OCI-M2 (cell line): ENCODE measurements around the gene GSC.
"Not testable (repeated sequence)": the region's sequence is repeated elsewhere in the genome, so short reads cannot be mapped to it uniquely, and the experiment has no call there.

Experiments used
- DNase-seq: peaks from one replicate; lab custom pipeline; 2025; ENCODE audit not compliant: unreplicated experiment; lab: John Stamatoyannopoulos, UW

The GSC gene

DNA sequence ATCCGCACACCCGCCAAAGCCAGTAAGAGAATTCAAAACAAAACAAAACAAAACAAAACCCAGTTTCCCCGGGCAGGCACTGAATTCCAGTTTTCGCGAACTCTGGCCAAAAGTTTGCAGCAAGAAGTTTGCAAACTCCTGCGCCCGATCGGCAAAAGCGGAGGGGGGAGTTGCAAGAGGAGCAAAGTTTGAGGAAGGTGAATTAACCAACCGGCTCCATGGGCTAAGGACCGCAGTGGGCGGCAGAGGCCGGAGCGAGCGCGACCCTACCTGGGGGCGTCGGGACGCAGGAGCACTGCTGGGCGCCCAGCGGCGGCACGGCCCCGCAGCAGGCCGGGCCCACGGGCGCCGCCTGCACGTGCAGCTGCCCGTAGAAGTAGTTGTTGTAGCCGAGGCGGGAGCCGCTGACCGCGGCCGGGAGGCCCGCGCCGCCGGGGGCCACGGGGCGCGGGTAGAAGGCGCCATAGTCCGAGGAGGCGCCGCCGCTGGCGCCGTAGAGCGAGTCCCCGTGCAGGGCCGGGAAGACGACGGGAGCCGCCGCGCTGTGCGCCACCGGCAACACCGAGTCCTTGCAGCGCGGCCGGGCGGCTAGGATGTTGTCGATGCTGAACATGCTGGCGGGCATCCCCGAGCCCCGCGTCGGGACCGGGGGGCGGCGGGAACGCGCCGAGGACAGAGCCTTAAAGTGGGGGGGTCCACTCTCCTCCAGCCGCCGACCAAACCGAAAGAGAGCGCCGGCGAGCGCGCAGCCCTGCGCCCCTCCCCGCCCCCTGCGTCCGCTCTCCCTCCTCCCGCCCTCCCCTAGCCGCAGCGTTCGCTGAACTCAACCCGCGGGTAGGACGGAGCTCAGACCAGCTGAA lies at the start of gene GSC:
TSS of gene GSC (minus strand) at position 723 of the 860 bp plus-strand sequence. CDS start at position 625, 98 bp downstream.
- no peak for DNase-seq

DNA sequence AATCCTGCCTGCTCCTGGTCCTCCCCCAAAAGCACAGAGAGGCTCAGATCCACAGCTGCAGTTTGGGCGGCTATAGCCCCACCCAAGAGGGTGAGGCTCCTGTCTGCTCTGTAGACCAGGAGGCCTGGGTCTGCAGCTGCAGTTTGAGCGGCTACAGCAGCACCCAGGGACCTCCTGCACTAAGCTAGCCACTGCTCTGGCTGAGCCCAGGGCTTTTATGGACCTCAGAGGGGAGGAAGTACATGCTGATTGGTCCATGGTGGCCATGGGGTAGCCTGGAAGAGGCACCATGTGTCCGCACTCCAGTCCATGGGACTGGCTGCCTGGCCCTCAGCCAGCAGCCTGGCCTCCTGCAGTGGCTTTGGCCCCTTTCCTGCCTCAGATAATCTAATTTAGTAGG lies 49.6 kb upstream of the GSC start:
- DNase-seq = no peak

- no peak for DNase-seq
Observed at GRCh38 chr14:94816113-94816512, 46.2 kb upstream of the GSC start.

DNA sequence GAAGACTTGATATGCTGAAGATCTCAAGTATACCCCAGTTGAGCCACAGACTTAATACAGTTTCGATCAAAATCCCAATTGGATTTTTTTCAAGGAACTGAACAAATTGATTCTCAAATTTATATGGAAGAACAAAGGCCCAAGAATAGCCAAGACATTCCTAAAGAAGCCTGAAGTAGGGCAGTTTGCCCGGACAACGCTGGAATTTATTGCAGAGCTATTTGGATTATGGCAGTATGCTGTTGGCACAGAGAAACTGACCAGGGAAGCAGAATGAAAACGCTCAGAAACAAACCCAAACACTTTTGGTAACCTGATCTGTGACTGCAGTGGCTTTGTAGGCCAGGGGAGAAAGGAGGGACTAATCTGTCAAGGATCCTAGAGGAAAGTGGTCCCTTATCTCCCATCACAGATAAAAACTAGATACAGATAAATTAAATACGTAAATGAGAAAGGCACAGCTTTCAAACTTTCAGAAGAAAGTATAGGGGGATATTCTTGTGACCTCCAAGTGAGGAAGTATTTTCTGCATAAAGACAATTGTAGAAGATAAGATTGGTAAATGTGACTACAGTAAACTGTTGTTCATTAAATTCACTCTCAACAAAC lies 35.9 kb upstream of the GSC start:
- DNase-seq = no peak

GRCh38 chr14:94801225-94801624 lies 31.3 kb upstream of the GSC start:
- DNase-seq = no peak

- DNase-seq = not testable (repeated sequence)
Observed at GRCh38 chr14:94800764-94801163, 30.9 kb upstream of the GSC start.

- no peak for DNase-seq
Observed at GRCh38 chr14:94797887-94798286, 28.0 kb upstream of the GSC start.

DNA sequence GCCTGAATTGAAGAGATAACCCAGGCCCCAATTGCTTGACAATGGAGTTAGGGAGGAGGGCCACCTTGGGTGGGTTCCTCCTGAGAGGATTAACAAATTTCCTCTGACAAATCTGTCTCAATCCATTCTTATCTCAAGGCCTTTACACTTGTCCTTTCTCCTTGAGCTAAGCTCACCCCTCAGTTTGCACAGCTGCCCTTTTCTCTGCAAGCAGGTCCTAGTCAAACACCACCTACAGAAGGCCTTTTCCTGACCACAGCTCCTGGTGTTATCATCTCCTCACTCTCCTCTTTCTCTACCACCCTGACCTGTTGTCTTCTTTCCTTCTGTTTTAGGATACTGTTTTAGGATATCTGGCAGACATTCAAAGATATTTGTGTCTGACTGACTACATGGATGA lies 26.4 kb upstream of the GSC start:
- DNase-seq = no peak

GRCh38 chr14:94795372-94795771 lies 25.5 kb upstream of the GSC start:
- DNase-seq = no peak

- no peak for DNase-seq
Observed at GRCh38 chr14:94793901-94794300, 24.0 kb upstream of the GSC start.

DNA sequence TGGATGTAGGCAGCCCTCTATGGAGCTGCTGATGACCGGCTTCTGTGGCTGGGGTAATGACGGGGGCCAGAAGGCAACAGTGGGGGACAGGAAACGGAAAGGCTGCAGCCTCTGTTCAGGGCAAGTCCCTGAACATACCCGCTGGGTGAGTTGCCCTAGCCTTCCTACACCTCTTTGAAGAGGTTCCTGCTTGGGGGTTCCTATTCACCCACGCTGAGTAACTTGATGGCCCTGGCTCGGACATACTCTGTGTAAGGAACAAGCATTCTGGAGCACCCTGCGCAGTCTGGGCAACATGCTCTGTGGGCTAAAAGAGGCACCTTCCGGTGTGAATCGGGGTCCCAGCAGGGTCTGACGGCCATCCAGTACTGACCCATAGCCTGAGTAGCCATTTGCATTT lies 17.7 kb upstream of the GSC start:
- no peak for DNase-seq

DNA sequence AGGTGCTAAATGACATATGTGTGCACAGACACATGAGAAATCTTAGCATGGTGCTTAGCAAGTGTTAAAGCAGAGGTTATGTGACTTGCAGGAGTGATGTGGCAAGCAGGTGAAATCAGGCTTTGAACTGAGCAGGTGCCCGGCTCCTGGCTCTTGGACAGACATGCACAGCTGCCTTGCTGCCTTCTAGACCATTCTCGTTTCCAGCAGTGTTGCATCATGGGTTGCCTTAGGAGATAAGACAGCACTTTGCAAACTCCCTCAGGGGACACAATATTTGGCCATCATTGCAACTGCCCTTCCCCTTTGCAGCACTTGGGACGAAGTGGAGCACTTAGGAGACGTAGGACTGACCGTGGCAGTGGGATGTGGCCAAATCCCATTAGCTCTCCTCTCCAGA lies 17.2 kb upstream of the GSC start:
- DNase-seq = no peak

GRCh38 chr14:94780536-94781399 lies 10.9 kb upstream of the GSC start:
- no peak for DNase-seq

DNA sequence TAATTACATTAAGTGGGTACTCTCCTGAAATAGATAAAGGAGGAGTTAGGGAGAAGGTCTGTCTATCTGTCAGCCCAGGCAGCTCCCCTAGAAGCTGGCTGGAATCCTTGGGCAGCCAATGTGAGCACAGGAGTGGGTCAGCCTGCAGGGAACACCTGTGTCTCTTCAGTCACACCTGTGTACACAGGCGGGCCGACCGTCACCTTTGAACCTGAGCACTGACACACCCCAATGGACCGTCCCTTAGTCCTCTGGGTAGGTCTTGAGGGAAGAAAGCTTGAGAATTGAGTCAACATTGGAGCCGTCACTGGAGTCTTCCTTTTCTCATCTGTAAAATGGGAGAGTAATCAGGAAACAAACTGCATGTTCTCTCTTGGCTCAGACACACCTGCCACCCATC lies 9.8 kb upstream of the GSC start:
- DNase-seq = no peak

GRCh38 chr14:94775871-94776210 lies 5.9 kb upstream of the GSC start:
- DNase-seq = no peak

DNA sequence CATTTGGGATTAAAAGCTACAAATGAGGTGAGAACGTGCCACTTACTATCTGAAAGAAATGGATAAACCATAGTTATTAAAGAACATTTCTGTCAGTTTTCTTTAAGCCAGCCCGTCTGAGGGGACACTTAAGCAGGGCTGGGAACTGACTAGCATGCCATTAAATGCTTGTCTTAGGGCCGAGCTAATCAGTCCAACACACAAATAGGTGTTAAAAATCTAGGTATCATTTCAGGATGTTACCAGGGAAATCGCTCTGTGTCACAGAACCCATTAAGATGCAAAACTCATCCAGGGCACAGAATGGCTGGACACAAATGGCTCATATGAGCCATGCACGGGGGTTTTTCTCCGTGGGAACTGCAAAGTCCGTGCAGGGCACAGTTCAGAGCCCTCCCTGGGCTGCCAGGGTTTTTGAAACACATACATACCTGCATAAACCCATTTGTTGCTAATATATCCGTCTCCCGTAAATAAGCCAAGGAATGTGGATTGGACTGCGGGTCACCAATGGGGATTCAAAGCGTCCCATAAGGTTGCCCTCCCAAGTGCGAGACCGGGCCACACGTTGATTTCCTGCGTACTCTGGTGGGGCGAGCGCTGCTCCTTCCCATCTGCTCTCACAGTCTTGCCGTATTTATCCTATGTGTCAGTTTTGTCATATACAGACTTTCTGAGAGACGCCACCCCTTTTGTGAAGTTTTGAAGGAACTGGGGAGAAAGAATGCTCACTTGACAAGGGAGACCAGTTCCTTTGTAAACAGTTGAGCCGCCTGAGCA lies 5.4 kb upstream of the GSC start:
- DNase-seq = no peak

DNA sequence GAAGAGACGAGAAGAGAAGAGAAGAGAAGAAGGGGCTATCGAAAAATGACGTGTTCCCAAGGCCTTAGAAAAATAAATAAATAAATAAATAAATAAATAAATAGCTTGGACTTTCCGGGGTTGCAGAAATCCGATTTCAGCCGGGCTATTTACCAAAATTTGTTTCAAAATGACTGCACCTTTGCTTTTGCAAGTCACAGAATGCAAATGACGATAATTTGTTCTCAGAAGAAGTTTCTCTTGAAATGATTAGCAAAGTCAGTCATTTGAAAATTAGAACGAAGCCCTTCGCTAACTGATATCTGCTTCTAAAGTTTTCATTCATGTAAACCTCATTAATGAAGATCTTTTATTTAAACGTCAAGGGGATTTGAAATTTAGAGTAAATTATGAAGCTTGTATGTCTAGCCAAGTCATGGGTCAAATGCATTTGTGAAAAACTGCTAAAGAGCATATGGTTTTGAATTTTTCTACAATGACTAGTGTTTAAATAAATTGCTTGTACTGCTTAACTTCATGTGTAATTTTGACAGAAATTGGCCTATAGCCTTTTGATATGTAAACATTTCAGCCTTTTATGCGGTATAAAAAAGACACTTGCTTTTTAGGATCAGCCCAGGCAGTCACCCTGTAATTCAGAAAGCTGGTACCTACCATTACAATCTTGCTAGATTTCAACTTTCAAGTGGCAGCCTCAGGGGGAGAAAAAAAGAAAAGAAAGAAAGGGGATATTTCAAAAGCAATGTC lies 4.6 kb upstream of the GSC start:
- no peak for DNase-seq

DNA sequence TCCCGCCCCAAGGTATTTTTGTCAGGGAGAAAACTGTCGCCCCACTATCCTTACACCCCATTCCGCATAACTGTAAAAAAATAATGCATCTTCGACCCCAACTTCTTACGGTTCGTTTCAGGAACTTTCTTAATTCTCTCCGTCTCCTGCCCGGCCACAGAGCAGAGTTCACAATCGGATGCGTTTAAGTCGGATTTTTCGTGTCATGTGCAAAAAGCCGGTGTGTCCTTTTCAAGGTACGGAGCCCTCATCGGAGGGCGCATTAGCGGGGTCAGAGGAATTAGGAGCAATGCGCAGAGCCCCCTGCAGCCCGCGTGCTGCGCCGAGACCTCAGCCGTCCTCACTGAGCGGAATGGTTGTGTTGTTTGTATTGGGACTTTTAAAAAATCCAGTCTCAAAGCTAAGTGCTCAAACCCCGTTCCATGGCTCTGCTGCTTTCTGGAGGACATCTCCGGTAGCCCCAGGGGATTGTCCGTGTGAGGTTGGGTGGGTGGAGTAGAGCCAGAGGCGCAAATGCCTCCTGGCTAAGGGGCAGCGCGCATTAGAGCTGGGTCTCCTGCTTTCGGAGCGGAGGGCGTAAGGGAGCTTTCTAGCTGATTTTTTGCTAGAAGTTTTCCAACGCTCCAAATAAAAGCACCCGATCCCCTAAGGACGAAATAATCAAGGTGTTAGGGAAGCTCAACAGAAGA lies 3.9 kb upstream of the GSC start:
- DNase-seq = no peak

DNA sequence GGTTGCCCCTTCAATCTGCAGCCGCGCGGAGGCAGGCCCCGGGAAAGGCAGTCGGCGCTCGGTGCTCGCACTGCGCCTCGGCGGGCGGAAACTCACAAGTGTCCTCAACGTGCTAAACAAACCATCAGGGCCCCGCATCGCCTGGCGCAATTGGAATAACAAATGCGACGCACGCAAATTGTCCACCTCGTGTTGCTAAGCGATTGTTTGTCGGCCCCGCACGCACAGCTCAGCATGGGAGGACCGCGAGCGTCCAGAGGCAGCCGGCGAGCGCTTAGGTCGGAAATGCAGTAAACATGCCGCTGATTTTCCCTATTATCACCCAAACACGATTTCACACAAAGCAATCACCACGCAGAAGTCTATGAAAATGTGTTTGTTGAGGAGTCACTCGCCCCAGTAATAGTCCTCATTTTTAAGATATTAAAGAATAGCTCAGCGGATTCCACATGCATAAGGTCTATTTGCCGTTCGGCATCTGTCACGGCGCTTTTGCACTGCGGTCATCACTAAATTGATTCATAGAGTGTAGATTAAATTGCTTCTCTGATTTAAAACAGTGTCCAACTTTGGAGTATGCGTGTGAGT lies 3.2 kb upstream of the GSC start:
- DNase-seq = no peak
